GM19099 (cell line): ENCODE data around the gene ZBTB7A.

ENCODE experiments used
- POLR2A ChIP-seq: IDR thresholded peaks from 3 replicates; pipeline ENCODE4 v1.6.1; 2011; ENCODE audit warnings: low read depth; ENCODE audit not compliant: insufficient read length; ENCODE audit errors: extremely low read depth

Gene ZBTB7A

GRCh38 chr19:4098493-4098892, 31.8 kb upstream of the ZBTB7A start:
- TF ChIP-seq POLR2A: no peak

GRCh38 chr19:4097501-4097900, 30.8 kb upstream of the ZBTB7A start:
- TF ChIP-seq POLR2A: no peak

- TF ChIP-seq POLR2A: no peak
Observed at GRCh38 chr19:4096049-4096892, 29.6 kb upstream of the ZBTB7A start.

- TF ChIP-seq POLR2A: no peak
Observed at GRCh38 chr19:4095488-4095844, 28.8 kb upstream of the ZBTB7A start.

GRCh38 chr19:4094761-4095487, 28.2 kb upstream of the ZBTB7A start:
- no peak for TF ChIP-seq POLR2A

- TF ChIP-seq POLR2A: no peak
Observed at GRCh38 chr19:4094291-4094690, 27.6 kb upstream of the ZBTB7A start.

- TF ChIP-seq POLR2A: no peak
Observed at GRCh38 chr19:4093643-4094175, 27.0 kb upstream of the ZBTB7A start.

- no peak for TF ChIP-seq POLR2A
Observed at GRCh38 chr19:4090356-4091220, 23.9 kb upstream of the ZBTB7A start.

- no peak for TF ChIP-seq POLR2A
Observed at GRCh38 chr19:4089946-4090345, 23.2 kb upstream of the ZBTB7A start.

- no peak for TF ChIP-seq POLR2A
Observed at GRCh38 chr19:4089400-4089908, 22.8 kb upstream of the ZBTB7A start.

- TF ChIP-seq POLR2A: no peak
Observed at GRCh38 chr19:4088975-4089374, 22.3 kb upstream of the ZBTB7A start.

- no peak for TF ChIP-seq POLR2A
Observed at GRCh38 chr19:4087787-4088679, 21.3 kb upstream of the ZBTB7A start.

- no peak for TF ChIP-seq POLR2A
Observed at GRCh38 chr19:4086411-4086867, 19.7 kb upstream of the ZBTB7A start.

GRCh38 chr19:4084547-4084877, 17.8 kb upstream of the ZBTB7A start:
- TF ChIP-seq POLR2A: no peak
